HG03196 (cell line): ENCODE results near the gene CRY1.

ENCODE experiments used
- ATAC-seq: cut with Tn5 transposase; IDR thresholded peaks from one replicate; pipeline ENCODE4 v1.9.1; 2021; ENCODE audit not compliant: unreplicated experiment

CRY1 gene

DNA sequence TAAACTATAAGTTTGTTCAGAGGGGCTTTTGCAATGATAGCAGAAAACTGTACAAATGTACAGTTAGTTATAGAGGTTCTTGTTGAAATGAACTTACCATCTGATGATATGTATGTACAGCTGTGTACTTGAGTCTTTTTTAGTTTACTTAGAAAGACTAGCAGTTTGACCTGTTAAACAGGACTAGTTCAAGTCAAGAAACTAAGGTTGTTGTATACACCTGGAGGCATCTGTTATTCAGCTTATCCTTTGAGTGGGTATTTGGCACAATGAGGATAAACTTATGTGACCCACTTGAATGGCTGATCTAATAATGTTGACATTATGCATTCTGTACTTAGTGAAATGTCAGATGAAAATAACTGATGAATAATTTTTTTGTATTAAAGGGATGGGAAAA lies 119.8 kb downstream of the CRY1 start:
- no peak for ATAC-seq

DNA sequence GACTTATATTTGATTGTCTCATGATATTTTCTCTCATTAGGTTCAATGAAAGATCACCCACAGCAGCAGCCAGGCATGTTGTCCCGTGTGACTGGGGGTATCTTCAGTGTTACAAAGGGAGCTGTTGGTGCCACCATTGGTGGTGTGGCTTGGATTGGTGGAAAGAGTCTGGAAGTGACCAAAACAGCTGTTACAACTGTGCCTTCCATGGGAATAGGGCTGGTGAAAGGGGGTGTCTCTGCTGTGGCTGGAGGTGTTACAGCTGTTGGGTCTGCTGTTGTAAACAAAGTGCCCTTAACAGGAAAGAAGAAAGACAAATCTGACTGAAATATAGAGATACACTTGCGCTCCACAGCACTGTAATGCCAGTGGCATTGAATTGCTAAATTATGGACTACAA lies 122.3 kb downstream of the CRY1 start:
- no peak for ATAC-seq

DNA sequence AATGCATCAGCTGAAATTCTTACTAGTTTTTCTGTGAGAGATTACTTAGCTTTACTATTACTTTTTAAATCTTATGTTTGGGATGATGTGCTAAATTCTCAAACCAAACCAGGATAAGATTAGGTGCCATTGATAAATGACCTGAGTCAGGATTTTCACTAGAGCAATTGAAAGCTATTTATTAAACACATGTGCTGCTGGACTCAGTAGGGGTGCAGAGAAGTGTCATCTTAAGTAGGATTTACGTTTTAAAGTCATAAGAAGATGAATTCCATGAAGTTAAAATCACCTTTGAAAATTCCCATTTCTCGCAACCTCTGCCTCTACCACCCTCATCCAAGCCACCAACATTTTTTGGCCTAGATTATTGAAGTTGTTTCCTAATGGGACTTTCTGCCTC lies 128.8 kb downstream of the CRY1 start:
- no peak for ATAC-seq

DNA sequence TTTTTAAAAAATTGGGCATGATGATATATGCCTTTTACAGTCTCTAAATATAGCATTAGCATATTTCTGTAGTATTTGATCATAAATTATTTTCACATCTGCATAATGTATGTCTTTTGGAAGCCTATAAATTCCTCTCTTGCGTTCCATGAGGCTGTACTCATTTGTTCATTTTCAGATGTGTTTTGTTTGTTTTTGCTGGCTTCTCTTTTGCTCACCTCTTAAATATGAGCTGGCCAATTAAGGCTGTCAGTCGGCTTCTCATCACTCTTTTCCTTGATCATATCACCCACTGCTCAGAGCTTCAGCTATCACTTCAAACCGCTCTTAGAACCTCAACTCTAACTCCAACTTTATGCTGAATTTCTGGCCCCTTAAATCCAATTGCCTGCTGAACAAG lies 131.1 kb downstream of the CRY1 start:
- no peak for ATAC-seq

DNA sequence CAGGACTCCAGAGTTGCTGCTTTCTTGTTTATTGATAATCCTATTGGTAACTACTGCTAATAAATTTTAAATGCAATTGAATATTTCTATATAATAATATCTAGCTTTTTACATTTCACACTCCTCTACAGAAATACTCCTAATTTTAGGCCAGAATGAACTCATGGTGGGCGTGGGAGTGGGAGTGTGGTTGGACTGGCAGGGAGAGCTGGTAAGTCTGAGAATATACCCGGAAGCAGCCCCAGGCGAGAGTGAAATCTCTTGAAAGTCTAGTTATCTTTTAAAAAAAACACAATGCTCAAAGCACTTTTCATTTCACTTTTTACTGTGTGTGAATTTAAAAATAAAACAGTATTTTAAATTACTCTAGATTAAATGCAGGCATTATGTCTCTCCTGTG lies 132.9 kb downstream of the CRY1 start:
- no peak for ATAC-seq

DNA sequence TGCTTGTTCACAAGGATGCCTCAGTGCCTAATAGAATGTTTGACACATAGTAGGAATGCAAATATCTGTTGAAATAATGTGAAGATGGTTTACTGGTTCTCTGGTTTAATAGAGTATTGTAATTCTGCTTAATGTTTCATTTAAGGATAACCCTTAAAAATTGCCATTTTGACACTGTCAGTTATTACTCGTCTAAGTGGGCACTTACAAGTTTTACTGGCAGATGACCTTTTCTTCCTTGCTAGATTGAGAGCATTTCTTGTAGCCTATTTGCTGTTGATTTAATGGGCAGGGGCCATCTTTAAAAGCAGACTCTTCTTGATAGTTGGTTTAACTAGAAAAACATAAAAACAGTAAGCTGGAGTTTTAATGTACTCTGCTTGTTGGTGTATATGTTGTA lies 135.8 kb downstream of the CRY1 start:
- no peak for ATAC-seq

DNA sequence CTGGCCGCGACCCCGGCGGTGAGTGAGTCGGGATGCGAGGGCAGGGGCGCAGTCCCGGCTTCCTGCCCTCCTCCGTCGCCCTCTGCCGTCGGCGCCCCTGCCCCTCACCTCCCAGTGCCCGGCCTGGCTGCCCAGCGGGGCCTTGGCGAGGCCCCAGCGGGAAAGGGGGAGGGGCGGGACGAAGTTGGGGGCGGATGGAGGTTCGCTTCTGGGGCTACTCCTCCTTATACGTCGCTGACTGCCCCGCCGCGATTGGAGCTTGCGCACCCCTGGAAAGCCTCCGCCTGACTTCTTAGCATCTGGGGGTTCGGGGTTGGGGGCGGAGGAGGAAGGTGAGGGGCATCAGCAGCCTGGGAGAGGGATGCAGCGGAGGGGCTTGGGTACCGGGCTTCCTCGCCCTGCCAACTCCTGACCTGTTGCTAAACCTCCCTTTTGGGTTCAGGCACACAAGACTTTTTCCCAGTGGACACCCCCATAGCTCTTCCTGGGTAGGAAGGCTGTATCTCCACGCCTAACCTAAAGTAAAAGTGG lies 137.2 kb downstream of the CRY1 start:
- peak; percentile 39 for ATAC-seq

DNA sequence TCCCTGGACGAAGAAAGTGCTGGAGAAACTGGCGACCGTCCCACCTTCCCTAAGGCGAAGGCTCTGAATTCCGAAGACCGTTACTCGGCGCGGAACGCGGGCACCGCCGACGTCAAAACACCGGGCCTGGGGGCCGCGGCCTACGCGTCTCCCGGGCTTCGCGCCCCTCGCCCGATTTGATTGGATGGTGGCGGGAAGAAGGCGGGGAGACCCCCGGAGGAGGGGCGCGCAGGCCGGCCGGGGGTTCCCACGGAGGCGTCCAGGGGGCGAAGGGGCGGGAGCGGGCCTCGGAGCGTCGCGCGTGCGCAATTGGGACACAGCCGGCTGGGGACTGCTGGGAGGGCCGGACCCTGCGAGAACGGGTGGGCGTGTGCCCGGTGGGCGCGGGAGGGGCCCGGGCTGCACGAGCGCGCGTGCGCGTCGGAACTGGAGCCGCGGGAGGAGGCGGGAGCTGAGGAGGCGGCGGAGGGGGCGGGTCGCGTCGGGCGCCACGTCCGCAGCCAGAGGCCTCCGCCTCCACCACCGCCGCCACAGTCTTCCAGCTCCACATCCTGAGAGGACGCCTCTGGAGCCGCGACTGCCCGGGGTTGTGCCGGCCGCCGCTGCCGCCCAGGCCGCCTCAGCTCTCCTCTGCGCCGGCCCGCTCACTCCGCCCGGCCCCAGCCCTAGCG lies 137.8 kb downstream of the CRY1 start, which contains the start of gene TMEM263:
TSS of gene TMEM263 (plus strand) at position 531 of the 671 bp plus-strand sequence. CDS start 11,210 bp downstream, outside the sequence.
- peak; percentile 70 for ATAC-seq

DNA sequence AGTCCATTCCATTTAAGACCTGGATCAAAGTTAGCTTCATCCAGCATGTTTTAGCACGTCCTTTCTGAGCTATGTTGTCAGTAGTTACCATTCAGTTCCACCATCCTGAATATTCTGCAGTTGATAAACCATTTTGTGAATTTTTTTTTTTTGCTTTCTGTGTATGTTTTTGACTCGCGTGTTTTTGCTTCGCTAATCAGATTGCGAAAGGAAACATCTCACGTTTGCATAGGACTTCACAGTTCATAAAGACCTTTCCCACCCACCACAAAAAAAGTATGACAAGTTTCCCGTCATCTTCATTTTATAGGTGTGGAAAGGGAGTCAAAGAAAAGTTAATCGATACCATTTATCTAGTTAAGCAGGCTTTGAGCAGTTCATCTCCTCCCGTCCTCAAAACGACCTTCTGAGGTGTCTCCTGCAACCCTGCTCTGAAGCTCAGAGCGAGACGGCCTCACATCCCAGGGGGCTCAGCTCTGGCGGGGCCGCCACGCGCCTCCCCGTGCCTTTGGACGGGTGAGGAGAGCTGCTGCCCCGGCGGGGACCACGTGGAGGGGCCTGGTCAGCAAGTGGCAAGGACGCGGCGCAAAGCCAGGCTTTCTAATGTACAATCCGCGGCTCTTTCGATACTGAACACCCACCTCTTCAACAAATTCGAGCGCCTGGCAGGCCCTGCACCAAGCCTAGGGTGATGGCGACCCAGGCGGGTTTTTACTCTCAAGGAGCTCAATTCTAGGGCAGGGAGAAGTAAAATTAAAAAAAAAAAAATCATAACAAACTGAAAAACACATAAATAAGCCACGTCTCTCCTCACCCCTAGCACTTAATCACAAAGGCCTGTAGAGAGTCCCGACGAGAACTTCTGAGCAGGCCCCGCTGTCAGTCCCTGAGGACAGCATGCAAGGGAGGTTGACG lies 138.6 kb downstream of the CRY1 start:
- no peak for ATAC-seq

DNA sequence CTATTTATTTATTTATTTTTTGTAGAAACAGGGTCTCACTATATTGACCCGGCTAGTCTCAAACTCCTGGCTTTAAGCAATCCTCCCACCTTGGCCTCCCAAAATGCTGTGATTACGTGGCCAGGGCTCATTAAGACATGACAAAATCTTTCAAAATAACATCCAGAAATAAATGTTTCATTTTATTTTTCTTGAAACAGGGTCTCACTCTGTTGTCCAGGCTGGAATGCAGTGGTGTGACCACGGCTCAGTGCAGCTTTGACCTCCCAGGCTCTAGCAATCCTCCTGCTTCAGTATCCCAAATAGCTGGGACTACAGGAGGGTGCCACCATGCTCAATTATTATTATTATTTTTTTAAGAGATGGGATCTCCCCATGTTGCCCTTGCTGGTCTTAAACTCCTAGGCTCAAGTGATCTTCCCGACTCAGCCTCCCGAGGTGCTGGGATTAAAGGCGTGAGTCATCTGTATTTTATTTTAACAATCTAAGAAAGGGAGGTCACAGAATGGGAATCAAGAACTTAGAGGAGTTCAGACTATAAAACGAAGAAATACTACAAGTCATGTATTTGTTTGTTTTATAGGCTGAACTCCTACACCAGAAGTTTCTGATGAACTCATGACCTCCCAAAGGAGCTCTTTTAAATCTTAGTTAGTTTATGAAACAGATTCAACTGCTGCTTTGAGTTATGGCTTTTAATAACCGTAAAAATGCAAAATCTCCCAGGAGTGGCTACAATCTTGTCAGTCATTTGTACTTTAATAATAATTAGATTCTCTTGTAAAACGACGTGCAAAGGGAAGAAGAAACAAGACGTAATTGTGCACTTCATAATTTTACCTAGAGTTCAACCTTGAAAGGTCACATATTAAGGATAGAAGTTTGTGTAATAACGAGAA lies 139.7 kb downstream of the CRY1 start:
- no peak for ATAC-seq

DNA sequence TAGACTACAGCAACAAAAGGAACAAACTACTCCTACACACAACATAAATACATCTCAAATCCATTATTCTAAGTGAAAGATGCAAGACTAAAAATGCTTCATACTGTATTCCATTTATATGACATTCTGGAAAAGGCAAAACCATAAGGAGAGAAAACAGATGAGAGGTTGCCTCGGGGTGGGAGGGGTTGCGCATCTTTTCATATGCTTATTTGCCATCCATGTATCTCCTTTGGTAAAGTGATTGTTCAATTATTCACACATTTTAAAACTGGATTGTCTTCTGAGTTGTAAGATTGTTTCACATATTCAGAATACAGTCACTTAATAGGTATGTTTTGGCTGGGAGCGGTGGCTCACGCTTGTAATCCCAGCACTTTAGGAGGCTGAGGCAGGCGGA lies 142.8 kb downstream of the CRY1 start:
- no peak for ATAC-seq

DNA sequence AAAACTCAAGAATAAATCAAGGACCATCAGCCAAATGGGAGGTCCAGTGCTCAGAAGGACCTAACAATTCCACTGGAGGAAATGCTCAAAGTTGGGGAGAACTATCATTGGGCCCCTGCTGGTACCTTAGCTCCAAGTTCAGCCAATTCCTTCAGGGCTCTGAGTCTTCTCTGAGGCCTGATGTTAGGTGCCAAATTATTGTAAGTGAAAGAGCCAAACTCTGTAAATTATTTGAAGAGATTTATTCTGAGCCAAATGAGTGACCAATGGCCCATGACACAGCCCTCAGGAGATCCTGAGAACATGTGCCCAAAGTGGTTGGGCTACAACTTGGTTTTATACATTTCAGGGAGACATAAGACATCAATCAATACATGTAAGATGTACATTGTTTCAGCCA lies 145.9 kb downstream of the CRY1 start:
- no peak for ATAC-seq

DNA sequence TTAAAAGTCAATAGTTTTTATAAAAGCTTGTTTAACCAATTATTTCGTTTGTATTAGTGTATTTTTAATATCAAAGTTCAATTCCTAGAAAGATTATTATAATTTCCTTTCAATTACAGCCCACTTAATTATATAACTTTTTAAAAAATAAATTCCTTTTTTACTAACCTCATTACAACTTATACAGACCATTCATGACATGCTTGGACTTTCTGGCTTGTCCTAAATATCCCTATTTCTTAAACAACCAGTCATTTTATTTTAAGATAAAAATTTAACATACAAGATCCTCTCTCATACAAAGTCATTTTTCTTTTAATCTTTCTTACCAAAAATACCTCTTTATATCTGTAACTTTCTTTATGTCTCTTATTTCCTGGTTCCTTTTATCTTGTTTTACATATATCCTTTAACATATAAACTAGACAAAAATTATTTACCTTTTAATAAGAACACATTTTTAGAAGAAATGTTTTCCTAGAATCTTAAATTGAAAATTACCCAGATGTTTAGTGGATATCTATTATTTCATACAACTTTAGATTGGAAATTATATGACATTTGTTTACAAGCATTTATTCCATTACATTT lies 148.0 kb downstream of the CRY1 start:
- ATAC-seq = no peak

DNA sequence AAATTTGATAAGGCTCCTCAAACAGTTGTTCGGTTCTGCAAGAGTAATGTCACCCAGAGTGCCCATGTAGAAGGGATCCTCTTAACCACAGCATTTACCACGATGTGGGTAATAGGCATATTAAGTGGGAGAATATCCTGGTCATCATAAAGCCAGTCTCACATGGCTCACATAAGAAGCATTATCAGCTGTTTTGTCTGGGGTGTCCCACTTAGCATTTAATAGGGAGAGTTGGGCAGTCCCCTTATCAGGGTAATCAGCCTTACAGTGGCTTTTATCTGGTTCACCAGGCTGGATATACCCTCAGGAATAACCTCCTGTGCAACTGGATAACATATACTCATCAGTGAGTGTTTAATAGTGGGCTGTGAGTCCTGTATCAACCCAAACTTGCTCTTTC lies 150.6 kb downstream of the CRY1 start:
- no peak for ATAC-seq

DNA sequence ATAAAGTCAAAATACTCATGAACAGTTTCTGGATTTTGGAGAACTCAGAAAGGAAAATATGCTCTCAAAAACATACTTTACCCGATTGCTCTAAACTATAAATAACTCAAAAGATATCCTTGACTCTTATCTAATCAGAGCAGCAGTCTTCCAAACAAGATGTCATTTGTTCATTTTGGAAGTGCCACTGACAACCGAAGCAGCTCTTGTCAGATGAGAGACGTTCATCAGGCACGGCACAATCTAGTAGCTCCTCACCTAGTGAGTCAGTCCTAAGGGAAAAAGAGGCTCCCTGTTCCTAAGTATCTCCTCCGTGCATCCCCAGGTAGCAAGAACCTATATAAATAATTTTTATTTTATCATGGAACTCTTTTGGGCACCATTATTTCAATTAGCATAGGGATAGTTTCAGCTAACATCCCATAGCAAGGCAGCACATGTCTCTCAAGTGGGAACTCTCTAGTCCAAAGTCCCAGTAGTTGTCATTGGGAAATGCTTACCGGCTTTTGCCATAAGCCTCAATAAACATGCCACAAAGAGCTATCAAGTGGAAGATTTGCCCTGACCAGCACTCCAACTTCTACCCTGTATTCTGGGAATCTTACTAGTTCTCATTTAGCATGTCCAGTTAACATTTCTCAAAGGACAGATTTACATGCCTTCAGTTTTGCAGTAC lies 151.7 kb downstream of the CRY1 start:
- no peak for ATAC-seq
